Uterus (tissue), 4 donors: ENCODE measurements around the gene XIST. TPM values are rescaled to one million over a fixed set of nuclear protein-coding genes. Genes with fewer than 3 reads are reported as not detected.

Experiments
- DNase-seq, 2 donors: peaks; one replicate each; pipeline ENCODE4 v3.0.0-alpha.2; 2019 to 2020
- H3K27ac ChIP-seq, 2 donors: fragments of 200-600 bp; sonication (generic); 1 replicate in 1 of 2; 2 replicates in 1 of 2; pipeline ENCODE4 v1.5.1; 2016 to 2018
- H3K27me3 ChIP-seq, 2 donors: fragments of 200-600 bp; sonication (generic); one replicate each; pipeline ENCODE4 v1.5.1; 2018 to 2019; ENCODE audit warnings: control low read depth in 1 of 2
- H3K36me3 ChIP-seq, 2 donors: fragments of 200-600 bp; sonication (generic); one replicate each; pipeline ENCODE4 v1.5.1; 2019; ENCODE audit warnings: control low read depth in 1 of 2
- H3K4me1 ChIP-seq, 2 donors: fragments of 200-600 bp; sonication (generic); one replicate each; pipeline ENCODE4 v1.5.1; 2018 to 2019; ENCODE audit warnings: control low read depth in 1 of 2
- H3K4me3 ChIP-seq, 2 donors: fragments of 200-600 bp; sonication (generic); 1 replicate in 1 of 2; 2 replicates in 1 of 2; pipeline ENCODE4 v1.5.1; 2018 to 2019; ENCODE audit warnings: mild to moderate bottlenecking in 1 of 2
- H3K9me3 ChIP-seq, 2 donors: fragments of 200-600 bp; sonication (generic); one replicate each; pipeline ENCODE4 v1.5.1; 2019; ENCODE audit warnings: control low read depth in 1 of 2
- POLR2A ChIP-seq, 2 donors: fragments of 450-650 bp; IDR thresholded peaks; one replicate each; pipeline ENCODE4 v1.6.1; 2016; ENCODE audit warnings: antibody characterized with exemption in 2 of 2, mild to moderate bottlenecking in 1 of 2, moderate library complexity in 1 of 2
- intact Hi-C: fragments of 100-400 bp; cut with DNase I; formaldehyde crosslinking; loops from one replicate; pipeline ENCODE4 v1.15.1; 2023; ENCODE audit warnings: low total_unique reads
- small RNA-seq: library from RNA; depleted of rRNA; stranded (forward); fragments of <200 nt; gene quantifications from one replicate; pipeline ENCODE3, GENCODE V24; 2016
- total RNA-seq, 4 donors: library from RNA; depleted of rRNA in 3 of 4; stranded (reverse); fragments of >200 nt in 3 of 4; gene quantifications; one replicate each; pipeline versions ENCODE4 v1.1.0 to v1.2.4, GENCODE V29; 2014 to 2023
- TF ChIP-seq, protein P1 (sequence below), 4 experiments: fragments of 200-600 bp in 2 of 4; fragments of 450-650 bp in 2 of 4; sonication (generic) in 2 of 4; IDR thresholded peaks; one replicate each; pipeline ENCODE4 v1.5.1; 2016 to 2019; ENCODE audit warnings: antibody characterized with exemption in 4 of 4, mild to moderate bottlenecking in 2 of 4, moderate library complexity in 1 of 4
- donor health status: DM: yes; HTN: yes; CAD: no.

The XIST gene
- total RNA-seq, 4 donors from 2014 or later: 191 to 525 (median 404) TPM

DNA sequence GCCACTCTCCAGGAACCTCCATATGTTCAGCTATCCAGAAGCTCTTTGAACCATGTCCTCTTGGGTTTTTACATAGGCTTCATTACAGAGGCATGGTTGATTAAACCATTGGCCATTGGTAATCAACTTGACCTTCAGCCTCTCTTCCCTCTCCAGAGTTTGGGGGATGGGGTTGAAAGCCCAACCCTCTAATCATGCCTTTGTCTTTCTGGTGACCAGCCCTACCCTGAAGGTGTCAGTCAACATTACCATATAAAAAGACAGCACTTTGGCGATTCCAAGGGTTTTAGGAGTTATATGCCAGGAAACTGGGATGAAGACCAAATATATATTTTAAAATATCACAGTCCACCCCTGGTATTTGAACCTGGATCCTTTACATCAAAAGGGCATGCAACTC lies 67.0 kb downstream of the XIST start:
- no peak for DNase-seq
- no peak overlapping the region for H3K4me3 ChIP-seq
- intact Hi-C loops: no loop called here
- no peak for TF ChIP-seq POLR2A (IDR thresholded peaks at IDR 0.05)
- TF ChIP-seq, protein P1, sequence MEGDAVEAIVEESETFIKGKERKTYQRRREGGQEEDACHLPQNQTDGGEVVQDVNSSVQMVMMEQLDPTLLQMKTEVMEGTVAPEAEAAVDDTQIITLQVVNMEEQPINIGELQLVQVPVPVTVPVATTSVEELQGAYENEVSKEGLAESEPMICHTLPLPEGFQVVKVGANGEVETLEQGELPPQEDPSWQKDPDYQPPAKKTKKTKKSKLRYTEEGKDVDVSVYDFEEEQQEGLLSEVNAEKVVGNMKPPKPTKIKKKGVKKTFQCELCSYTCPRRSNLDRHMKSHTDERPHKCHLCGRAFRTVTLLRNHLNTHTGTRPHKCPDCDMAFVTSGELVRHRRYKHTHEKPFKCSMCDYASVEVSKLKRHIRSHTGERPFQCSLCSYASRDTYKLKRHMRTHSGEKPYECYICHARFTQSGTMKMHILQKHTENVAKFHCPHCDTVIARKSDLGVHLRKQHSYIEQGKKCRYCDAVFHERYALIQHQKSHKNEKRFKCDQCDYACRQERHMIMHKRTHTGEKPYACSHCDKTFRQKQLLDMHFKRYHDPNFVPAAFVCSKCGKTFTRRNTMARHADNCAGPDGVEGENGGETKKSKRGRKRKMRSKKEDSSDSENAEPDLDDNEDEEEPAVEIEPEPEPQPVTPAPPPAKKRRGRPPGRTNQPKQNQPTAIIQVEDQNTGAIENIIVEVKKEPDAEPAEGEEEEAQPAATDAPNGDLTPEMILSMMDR (IDR thresholded peaks at IDR 0.05): no peak
- H3K4me1 ChIP-seq: no peaks in the 10 kb centered on the region
- H3K27me3 ChIP-seq: no peaks in the 10 kb centered on the region
- H3K36me3 ChIP-seq: no peaks in the 10 kb centered on the region
- no peak overlapping the region for H3K27ac ChIP-seq
- H3K9me3 ChIP-seq: no peaks in the 10 kb centered on the region

Small RNA genes lying within 50 kb of the gene (small RNA-seq; reads per million reads assigned to genes)
- gene RF01880: not detected
